ENCODE data around the gene MPDU1. TPM values are rescaled to one million over a fixed set of nuclear protein-coding genes. Genes with fewer than 3 reads are reported as not detected.

The MPDU1 gene
- total RNA-seq, 1 donor: 64.1 TPM

DNA sequence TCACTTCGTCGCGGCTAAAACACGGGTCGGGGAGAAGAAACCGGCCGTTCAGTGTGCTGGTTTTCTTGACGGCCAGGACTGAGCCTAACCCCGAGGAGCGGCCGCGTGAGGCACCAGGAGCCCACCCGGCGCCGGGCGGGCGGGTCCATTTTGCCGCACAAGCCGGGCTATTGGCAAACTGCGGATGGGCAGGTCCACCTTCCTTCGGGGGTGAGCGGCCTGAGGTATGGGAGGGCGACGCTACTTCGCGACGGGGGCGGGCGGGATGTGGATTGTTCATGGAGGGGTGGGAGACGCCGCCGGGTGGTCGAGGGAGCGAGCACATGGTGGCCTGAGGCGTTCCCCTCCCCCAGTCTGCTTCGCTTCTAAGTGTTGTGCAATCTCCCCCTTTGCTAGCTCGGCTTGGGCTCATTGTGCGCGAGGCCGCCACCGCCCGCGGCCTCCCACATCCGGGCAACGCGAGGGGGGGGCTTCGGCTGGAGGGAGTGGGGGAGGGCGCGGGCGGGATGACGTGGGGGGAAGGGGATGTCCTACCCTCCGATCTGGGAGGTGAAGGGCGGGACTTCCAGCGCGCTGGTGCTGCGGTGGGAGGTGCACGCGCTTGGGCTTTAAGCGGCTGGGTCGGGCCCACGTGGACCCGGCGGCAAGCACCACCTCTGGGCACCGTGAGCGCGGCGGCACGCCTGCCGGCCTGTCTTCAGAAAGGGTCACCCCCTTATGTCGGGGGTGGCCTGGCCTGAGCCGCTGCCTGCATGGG lies 10.2 kb upstream of the MPDU1 start:
- TF ChIP-seq CTCF (IDR thresholded peaks at IDR 0.05; ENCODE audit: extremely low read depth, low read depth, low read length): no peak
- Histone ChIP-seq H3K27ac (ENCODE audit: low read depth, low read length) (peak overlapping the region; percentile 92), H3K27me3 (ENCODE audit: insufficient read depth, low read length) (no peaks in the 10 kb centered on the region), H3K4me1 (ENCODE audit: insufficient read depth, low read length) (peaks cover 36% of the 10 kb centered on the region), H3K9me3 (ENCODE audit: low read depth, low read length) (no peaks in the 10 kb centered on the region), H3K4me3 (ENCODE audit: insufficient read depth, low read length) (peak overlapping the region; percentile 87), H3K79me2 (ENCODE audit: insufficient read depth, low read length) (peaks cover 81% of the 10 kb centered on the region), H3K4me2 (ENCODE audit: insufficient read depth, low read length) (peak overlapping the region; percentile 88), H3K36me3 (ENCODE audit: insufficient read depth, low read length) (peaks cover 75% of the 10 kb centered on the region), H4K20me1 (ENCODE audit: insufficient read depth, low read length) (peaks cover 55% of the 10 kb centered on the region), H2AFZ (ENCODE audit: low read length) (no peak overlapping the region)
- peak; percentile 97 for DNase-seq (ENCODE audit: insufficient read length, low spot score, missing footprints)

- Histone ChIP-seq H3K79me2 (ENCODE audit: insufficient read depth, low read length) (peaks cover 76% of the 10 kb centered on the region), H3K36me3 (ENCODE audit: insufficient read depth, low read length) (peaks cover 76% of the 10 kb centered on the region)
These were observed 9.3 kb upstream of the MPDU1 start for GRCh38 chr17:7574176-7574953.

DNA sequence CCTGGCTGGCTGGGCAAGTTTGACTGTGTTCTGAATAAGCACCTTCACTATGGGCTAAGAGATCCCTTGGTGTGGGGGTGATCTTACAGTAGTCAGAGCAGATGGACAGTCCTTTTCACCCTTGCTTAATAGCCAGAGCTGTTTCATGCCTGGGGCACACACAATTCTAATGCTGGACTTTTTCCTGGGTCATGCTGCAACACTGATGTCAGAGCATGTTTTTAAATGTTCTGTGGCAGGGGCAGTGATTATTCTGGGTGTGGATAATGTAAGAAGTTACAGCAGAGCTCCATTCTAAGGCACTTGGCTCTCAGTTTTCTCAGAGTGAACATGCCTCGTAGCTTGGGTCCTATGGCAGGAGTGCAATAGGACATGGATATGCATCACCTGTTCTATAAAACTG lies 8.2 kb upstream of the MPDU1 start:
- Histone ChIP-seq H3K27ac (ENCODE audit: low read depth, low read length) (peak overlapping the region; percentile 92), H3K4me3 (ENCODE audit: insufficient read depth, low read length) (peak overlapping the region; percentile 87), H3K36me3 (ENCODE audit: insufficient read depth, low read length) (peaks cover 65% of the 10 kb centered on the region), H3K79me2 (ENCODE audit: insufficient read depth, low read length) (peaks cover 74% of the 10 kb centered on the region), H2AFZ (ENCODE audit: low read length) (no peak overlapping the region), H4K20me1 (ENCODE audit: insufficient read depth, low read length) (peaks cover 57% of the 10 kb centered on the region), H3K4me1 (ENCODE audit: insufficient read depth, low read length) (peaks cover 54% of the 10 kb centered on the region), H3K4me2 (ENCODE audit: insufficient read depth, low read length) (peak overlapping the region; percentile 88), H3K9me3 (ENCODE audit: low read depth, low read length) (no peaks in the 10 kb centered on the region), H3K27me3 (ENCODE audit: insufficient read depth, low read length) (no peaks in the 10 kb centered on the region)
- DNase-seq (ENCODE audit: insufficient read length, low spot score, missing footprints): no peak
- TF ChIP-seq CTCF (IDR thresholded peaks at IDR 0.05; ENCODE audit: extremely low read depth, low read depth, low read length): no peak

More at GRCh38 chr17:7574176-7574953, 9.3 kb upstream of the MPDU1 start:
- Histone ChIP-seq H4K20me1 (ENCODE audit: insufficient read depth, low read length) (peaks cover 57% of the 10 kb centered on the region), H3K4me1 (ENCODE audit: insufficient read depth, low read length) (peaks cover 43% of the 10 kb centered on the region), H3K27ac (ENCODE audit: low read depth, low read length) (peak overlapping the region; percentile 92), H3K9me3 (ENCODE audit: low read depth, low read length) (no peaks in the 10 kb centered on the region), H3K27me3 (ENCODE audit: insufficient read depth, low read length) (no peaks in the 10 kb centered on the region), H3K4me3 (ENCODE audit: insufficient read depth, low read length) (peak overlapping the region; percentile 87), H2AFZ (ENCODE audit: low read length) (no peak overlapping the region), H3K4me2 (ENCODE audit: insufficient read depth, low read length) (peak overlapping the region; percentile 88)
- no peak for TF ChIP-seq CTCF (IDR thresholded peaks at IDR 0.05; ENCODE audit: extremely low read depth, low read depth, low read length)
- DNase-seq (ENCODE audit: insufficient read length, low spot score, missing footprints): no peak

- peaks cover 58% of the 10 kb centered on the region for H3K4me1 ChIP-seq (ENCODE audit: insufficient read depth, low read length)
- no peaks in the 10 kb centered on the region for H3K9me3 ChIP-seq (ENCODE audit: low read depth, low read length)
- H3K27me3 ChIP-seq (ENCODE audit: insufficient read depth, low read length): no peaks in the 10 kb centered on the region
- peaks cover 76% of the 10 kb centered on the region for H3K79me2 ChIP-seq (ENCODE audit: insufficient read depth, low read length)
- peak overlapping the region; percentile 88 for H3K4me2 ChIP-seq (ENCODE audit: insufficient read depth, low read length)
- no peak for TF ChIP-seq CTCF (IDR thresholded peaks at IDR 0.05; ENCODE audit: extremely low read depth, low read depth, low read length)
- no peak overlapping the region for H2AFZ ChIP-seq (ENCODE audit: low read length)
- H3K4me3 ChIP-seq (ENCODE audit: insufficient read depth, low read length): peak overlapping the region; percentile 87
- H4K20me1 ChIP-seq (ENCODE audit: insufficient read depth, low read length): peaks cover 57% of the 10 kb centered on the region
- no peak for DNase-seq (ENCODE audit: insufficient read length, low spot score, missing footprints)
- peaks cover 60% of the 10 kb centered on the region for H3K36me3 ChIP-seq (ENCODE audit: insufficient read depth, low read length)
- no peak overlapping the region for H3K27ac ChIP-seq (ENCODE audit: low read depth, low read length)
These were observed 7.7 kb upstream of the MPDU1 start for GRCh38 chr17:7575959-7576358.

All from osteoblast (primary cell).